Hippocampal formation (tissue), 2 donors: ENCODE results near the gene EVA1A.

ENCODE experiments used
- DNase-seq, 2 donors: peaks; one replicate each; lab custom pipeline; 2025; lab: John Stamatoyannopoulos, UW

Gene EVA1A

GRCh38 chr2:75541430-75541829 is 19.3 kb downstream of the EVA1A start:
- no peak for DNase-seq

GRCh38 chr2:75540994-75541393 is 19.7 kb downstream of the EVA1A start:
- no peak for DNase-seq

GRCh38 chr2:75539955-75540716 is 20.6 kb downstream of the EVA1A start:
- DNase-seq, result no peak

- DNase-seq, result no peak
Measured at GRCh38 chr2:75538521-75539490, 21.9 kb downstream of the EVA1A start.

GRCh38 chr2:75537658-75538057 is 23.1 kb downstream of the EVA1A start:
- DNase-seq, result no peak

- DNase-seq, result no peak
Measured at GRCh38 chr2:75533135-75533534, 27.6 kb downstream of the EVA1A start.

- DNase-seq, result no peak
Measured at GRCh38 chr2:75532488-75532887, 28.3 kb downstream of the EVA1A start.

GRCh38 chr2:75528221-75528977 is 32.3 kb downstream of the EVA1A start:
- DNase-seq, result no peak

- DNase-seq, result no peak
Measured at GRCh38 chr2:75527676-75528075, 33.1 kb downstream of the EVA1A start.

GRCh38 chr2:75526842-75527241 is 33.9 kb downstream of the EVA1A start:
- no peak for DNase-seq

GRCh38 chr2:75525434-75526310 is 35.1 kb downstream of the EVA1A start:
- DNase-seq, result no peak

- DNase-seq, result no peak
Measured at GRCh38 chr2:75524276-75524911, 36.3 kb downstream of the EVA1A start.

- no peak for DNase-seq
Measured at GRCh38 chr2:75523313-75524275, 37.1 kb downstream of the EVA1A start.

- no peak for DNase-seq
Measured at GRCh38 chr2:75522543-75523312, 38.0 kb downstream of the EVA1A start.

- DNase-seq, result no peak
Measured at GRCh38 chr2:75521225-75521872, 39.4 kb downstream of the EVA1A start.

GRCh38 chr2:75519843-75520242 is 40.9 kb downstream of the EVA1A start:
- DNase-seq, result no peak

- no peak for DNase-seq
Measured at GRCh38 chr2:75518638-75519465, 41.9 kb downstream of the EVA1A start.
